Caco-2 (cell line): ENCODE data around the gene BRINP3. TPM values are rescaled to one million over a fixed set of nuclear protein-coding genes. Genes with fewer than 3 reads are reported as not detected.

Source experiments
- BruUV-seq: library from RNA; stranded (reverse); fragments of 400-500 nt; replicated peaks from 2 replicates; lab custom pipeline; 2021; lab: Mats Ljungman, UMichigan
- CTCF ChIA-PET: fragments of 300-600 bp; sonication (Branson Sonifier 250); formaldehyde crosslinking; loops from one replicate; lab custom pipeline; 2022; ENCODE audit warnings: antibody characterized with exemption; lab: Charles Lee
- POLR2A ChIA-PET: fragments of 300-600 bp; sonication (Branson Sonifier 250); formaldehyde crosslinking; loops from one replicate; lab custom pipeline; 2022; ENCODE audit warnings: antibody characterized with exemption; lab: Charles Lee
- DNase-seq, 2 experiments: peaks; one replicate each; pipeline versions ENCODE4 v3.0.0 to v3.0.0-alpha.2; 2020 to 2022
- H3K27me3 ChIP-seq: replicated peaks from 2 replicates; pipeline ENCODE4 v1.6.0; 2011; ENCODE audit warnings: low read length; ENCODE audit not compliant: control insufficient read depth, insufficient read depth
- H3K36me3 ChIP-seq: 2 replicates; pipeline ENCODE4 v1.5.1; 2011; ENCODE audit warnings: low read length; ENCODE audit not compliant: control insufficient read depth, insufficient read depth
- H3K4me1 ChIP-seq: fragments of 250-450 bp; sonication (Bioruptor Pico); 2 replicates; pipeline ENCODE4 v1.5.1; 2020; ENCODE audit warnings: mild to moderate bottlenecking
- H3K4me3 ChIP-seq: 2 replicates; pipeline ENCODE4 v1.5.1; 2011; ENCODE audit warnings: low read depth, mild to moderate bottlenecking, control low read depth, low read length
- H3K9me3 ChIP-seq: fragments of 250-450 bp; sonication (Bioruptor Pico); 2 replicates; pipeline ENCODE4 v1.5.1; 2020; ENCODE audit warnings: mild to moderate bottlenecking, moderate library complexity
- H3K27ac Mint-ChIP-seq: one replicate; pipeline ENCODE4 v1.8.0; 2022; ENCODE audit warnings: mixed read lengths; ENCODE audit not compliant: unreplicated experiment
- H3K27me3 Mint-ChIP-seq: one replicate; pipeline ENCODE4 v1.8.0; 2022; ENCODE audit warnings: mixed read lengths; ENCODE audit not compliant: insufficient read depth, unreplicated experiment
- H3K36me3 Mint-ChIP-seq: one replicate; pipeline ENCODE4 v1.8.0; 2022; ENCODE audit warnings: mild to moderate bottlenecking, mixed read lengths; ENCODE audit not compliant: insufficient read depth, unreplicated experiment
- H3K4me1 Mint-ChIP-seq: one replicate; pipeline ENCODE4 v1.8.0; 2022; ENCODE audit warnings: low read depth, mixed read lengths; ENCODE audit not compliant: unreplicated experiment
- H3K4me3 Mint-ChIP-seq: one replicate; pipeline ENCODE4 v1.8.0; 2022; ENCODE audit warnings: mild to moderate bottlenecking, moderate library complexity, mixed read lengths; ENCODE audit not compliant: unreplicated experiment
- H3K9me3 Mint-ChIP-seq: one replicate; pipeline ENCODE4 v1.8.0; 2022; ENCODE audit warnings: mixed read lengths; ENCODE audit not compliant: unreplicated experiment
- CTCF ChIP-seq, 2 experiments: fragments of 200-600 bp in 1 of 2; IDR thresholded peaks; 1 replicate in 1 of 2; 2 replicates in 1 of 2; pipeline versions ENCODE4 v1.5.1 to v1.8.0; 2011 to 2022; ENCODE audit warnings: antibody characterized with exemption in 1 of 2, control low read depth in 1 of 2, inconsistent platforms in 1 of 2, low read depth in 1 of 2, low read length in 1 of 2, mild to moderate bottlenecking in 1 of 2, moderate library complexity in 1 of 2; ENCODE audit not compliant: insufficient read depth in 1 of 2, severe bottlenecking in 1 of 2, unreplicated experiment in 1 of 2
- intact Hi-C: fragments of 100-400 bp; cut with micrococcal nuclease; formaldehyde crosslinking; loops from one replicate; pipeline ENCODE4 v1.10.0; 2022; ENCODE audit not compliant: unreplicated experiment
- total RNA-seq: library from RNA; stranded (reverse); gene quantifications from 2 replicates; pipeline ENCODE4 v1.2.3, GENCODE V29; 2022

The BRINP3 gene
- total RNA-seq, 1 experiment from 2014 or later = not detected

- no peak overlapping the region for H3K27ac Mint-ChIP-seq
- H3K9me3 Mint-ChIP-seq = no peaks in the 10 kb centered on the region
- H3K4me3 ChIP-seq = no peak overlapping the region
- H3K36me3 ChIP-seq = no peaks in the 10 kb centered on the region
- no peak for DNase-seq
- no peaks in the 10 kb centered on the region for H3K27me3 Mint-ChIP-seq
- no peaks in the 10 kb centered on the region for H3K9me3 ChIP-seq
- no peaks in the 10 kb centered on the region for H3K4me1 Mint-ChIP-seq
- no peaks in the 10 kb centered on the region for H3K4me1 ChIP-seq
- no TSS peak for BruUV-seq
- POLR2A ChIA-PET = no interaction called here
- intact Hi-C loops = no loop called here
- H3K36me3 Mint-ChIP-seq = no peaks in the 10 kb centered on the region
- no peaks in the 10 kb centered on the region for H3K27me3 ChIP-seq
- TF ChIP-seq CTCF (IDR thresholded peaks at IDR 0.05; ENCODE audit: insufficient read depth in 1 of 2, low read depth in 1 of 2, low read length in 1 of 2, severe bottlenecking in 1 of 2, unreplicated experiment in 1 of 2) = no peak
- CTCF ChIA-PET = no interaction called here
- H3K4me3 Mint-ChIP-seq = no peak overlapping the region
These were observed 19.9 kb upstream of the BRINP3 start for GRCh38 chr1:190497565-190497964.

GRCh38 chr1:190494451-190494850, 16.8 kb upstream of the BRINP3 start:
- H3K27me3 Mint-ChIP-seq = no peaks in the 10 kb centered on the region
- BruUV-seq = no TSS peak
- H3K27me3 ChIP-seq = no peaks in the 10 kb centered on the region
- H3K36me3 Mint-ChIP-seq = no peaks in the 10 kb centered on the region
- ChIA-PET CTCF (no interaction called here), POLR2A (no interaction called here)
- H3K4me3 Mint-ChIP-seq = no peak overlapping the region
- intact Hi-C loops = no loop called here
- no peak for DNase-seq
- H3K9me3 Mint-ChIP-seq = no peaks in the 10 kb centered on the region
- no peaks in the 10 kb centered on the region for H3K4me1 ChIP-seq
- no peak overlapping the region for H3K27ac Mint-ChIP-seq
- no peak for TF ChIP-seq CTCF (IDR thresholded peaks at IDR 0.05; ENCODE audit: insufficient read depth in 1 of 2, low read depth in 1 of 2, low read length in 1 of 2, severe bottlenecking in 1 of 2, unreplicated experiment in 1 of 2)
- no peaks in the 10 kb centered on the region for H3K4me1 Mint-ChIP-seq
- no peaks in the 10 kb centered on the region for H3K36me3 ChIP-seq
- no peak overlapping the region for H3K4me3 ChIP-seq
- no peaks in the 10 kb centered on the region for H3K9me3 ChIP-seq

- no peaks in the 10 kb centered on the region for H3K27me3 Mint-ChIP-seq
- H3K36me3 Mint-ChIP-seq = no peaks in the 10 kb centered on the region
- POLR2A ChIA-PET = no interaction called here
- no peaks in the 10 kb centered on the region for H3K9me3 ChIP-seq
- CTCF ChIA-PET = no interaction called here
- DNase-seq = no peak
- H3K4me3 Mint-ChIP-seq = no peak overlapping the region
- intact Hi-C loops = no loop called here
- H3K4me3 ChIP-seq = no peak overlapping the region
- no peaks in the 10 kb centered on the region for H3K4me1 Mint-ChIP-seq
- no TSS peak for BruUV-seq
- no peaks in the 10 kb centered on the region for H3K9me3 Mint-ChIP-seq
- H3K27me3 ChIP-seq = no peaks in the 10 kb centered on the region
- H3K36me3 ChIP-seq = no peaks in the 10 kb centered on the region
- H3K27ac Mint-ChIP-seq = no peak overlapping the region
- no peaks in the 10 kb centered on the region for H3K4me1 ChIP-seq
- TF ChIP-seq CTCF (IDR thresholded peaks at IDR 0.05; ENCODE audit: insufficient read depth in 1 of 2, low read depth in 1 of 2, low read length in 1 of 2, severe bottlenecking in 1 of 2, unreplicated experiment in 1 of 2) = no peak
These were observed 13.7 kb upstream of the BRINP3 start for GRCh38 chr1:190491404-190491803.
